IMR-90 (cell line): Measurements from ENCODE around the gene SBF1.

Experiments used
- CTCF ChIP-seq: conservative IDR thresholded peaks from 2 replicates; pipeline ENCODE4 v1.5.1; 2012; ENCODE audit warnings: mild to moderate bottlenecking, low read depth, low read length, improper control_type of control experiment
- FOS ChIP-seq: fragments of 150-350 bp; IDR thresholded peaks from 2 replicates; pipeline ENCODE4 v1.6.1; 2016; ENCODE audit warnings: low read depth, low read length
- MAFK ChIP-seq: IDR thresholded peaks from 2 replicates; pipeline ENCODE4 v1.6.1; 2012; ENCODE audit warnings: low read depth, low read length, improper control_type of control experiment
- POLR2A ChIP-seq: IDR thresholded peaks from 2 replicates; pipeline ENCODE4 v1.6.1; 2012; ENCODE audit warnings: mild to moderate bottlenecking, low read depth, low read length
- RAD21 ChIP-seq: IDR thresholded peaks from 2 replicates; pipeline ENCODE4 v1.6.1; 2012; ENCODE audit warnings: low read length, improper control_type of control experiment

DNA sequence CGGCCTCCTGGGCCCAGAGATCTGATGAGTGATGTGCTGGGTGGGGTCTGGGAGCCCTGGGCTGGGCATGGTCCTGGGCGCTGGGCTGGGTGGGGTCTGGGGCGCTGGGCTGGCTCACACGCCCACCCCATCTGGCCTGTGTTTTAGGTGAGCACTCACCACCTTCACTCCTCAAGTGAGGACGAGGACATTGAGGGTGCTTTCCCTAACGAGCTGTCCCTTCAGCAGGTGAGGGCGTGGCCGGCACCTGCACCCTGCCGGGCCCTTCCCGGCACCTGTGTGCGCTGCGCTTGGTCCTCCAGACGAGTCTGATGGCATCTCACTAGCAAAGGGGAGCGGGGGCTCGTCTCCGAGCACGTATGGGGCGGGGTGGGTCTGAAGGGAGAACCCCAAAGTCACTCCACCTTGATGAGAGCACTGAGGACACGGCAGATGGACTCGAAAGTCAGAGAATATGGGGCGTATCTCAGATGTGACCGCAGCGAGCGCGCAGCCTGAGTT, 37.9 kb downstream of the SBF1 start:
- TF ChIP-seq CTCF, result no peak
- no peak for TF ChIP-seq POLR2A
- TF ChIP-seq FOS, result no peak
- no peak for TF ChIP-seq MAFK
- TF ChIP-seq RAD21, result no peak
